HG03039 (cell line): ENCODE data around the gene KAZN.

ENCODE experiments used
- ATAC-seq: cut with Tn5 transposase; IDR thresholded peaks from one replicate; pipeline ENCODE4 v1.9.1; 2021; ENCODE audit warnings: mild to moderate bottlenecking, moderate library complexity; ENCODE audit not compliant: unreplicated experiment

Gene KAZN

GRCh38 chr1:15064217-15064929 lies 465.9 kb downstream of the KAZN start:
- no peak for ATAC-seq

DNA sequence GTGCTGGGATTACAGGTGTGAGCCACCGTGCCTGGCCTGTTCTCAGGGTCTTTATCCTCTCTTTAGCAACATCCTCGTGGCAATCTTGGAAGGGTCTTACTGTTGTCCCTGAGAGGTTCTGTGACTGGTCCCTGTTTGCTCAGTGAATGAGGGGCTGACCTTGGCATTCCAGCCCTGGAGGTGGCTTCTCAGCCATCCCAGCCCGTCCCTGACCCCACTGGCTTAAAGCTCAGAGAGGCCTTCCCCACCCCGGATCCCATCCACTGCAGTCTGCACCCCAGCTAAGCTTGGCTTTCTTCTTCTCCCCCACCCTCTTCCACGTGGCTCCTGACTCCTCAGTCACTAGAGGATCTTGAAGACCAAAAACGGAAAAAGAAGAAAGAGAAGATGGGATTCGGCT lies 466.8 kb downstream of the KAZN start:
- ATAC-seq, result no peak

DNA sequence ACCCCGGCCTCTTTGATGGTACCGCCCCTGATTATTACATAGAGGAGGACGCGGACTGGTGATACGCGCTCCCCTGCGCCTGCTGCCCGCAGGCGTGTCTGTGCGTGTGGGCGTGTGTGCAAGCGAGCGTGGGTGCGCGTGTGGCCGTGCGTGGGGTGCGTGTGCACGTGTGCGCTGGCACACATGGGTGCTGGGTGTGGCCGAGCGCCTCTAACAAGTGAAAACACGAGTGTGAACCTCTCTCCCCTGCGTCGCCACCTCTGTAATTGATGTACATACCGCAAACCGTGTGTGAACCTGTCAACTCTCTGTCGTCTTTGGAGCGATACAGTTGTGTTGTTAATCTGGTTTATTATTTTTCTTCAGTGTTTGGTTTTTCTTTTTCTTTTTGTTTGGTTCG lies 467.3 kb downstream of the KAZN start:
- no peak for ATAC-seq

GRCh38 chr1:15066191-15066590 lies 467.7 kb downstream of the KAZN start:
- ATAC-seq, result no peak

GRCh38 chr1:15067148-15067547 lies 468.7 kb downstream of the KAZN start:
- ATAC-seq, result no peak

DNA sequence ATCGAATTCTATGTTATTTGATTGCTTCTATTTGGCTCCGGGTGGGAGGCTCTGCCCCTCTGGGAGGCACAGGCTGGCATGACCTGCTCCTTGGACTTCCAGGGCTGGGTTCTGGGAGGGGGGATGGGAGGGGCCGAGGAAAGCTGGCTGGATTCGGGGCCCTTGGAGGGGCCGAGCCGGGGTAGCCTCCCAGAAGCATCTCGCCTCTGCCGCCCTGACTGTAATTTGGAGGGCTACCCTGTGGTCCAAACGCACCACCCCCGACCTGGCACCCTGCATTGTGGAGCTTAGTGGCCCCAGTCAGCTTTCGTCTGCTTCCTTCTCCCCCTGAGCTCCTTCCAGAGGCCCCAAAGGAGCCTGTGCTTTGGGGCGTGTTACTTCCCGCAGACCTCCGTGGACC lies 469.7 kb downstream of the KAZN start:
- no peak for ATAC-seq

GRCh38 chr1:15068997-15069396 lies 470.5 kb downstream of the KAZN start:
- ATAC-seq, result no peak

DNA sequence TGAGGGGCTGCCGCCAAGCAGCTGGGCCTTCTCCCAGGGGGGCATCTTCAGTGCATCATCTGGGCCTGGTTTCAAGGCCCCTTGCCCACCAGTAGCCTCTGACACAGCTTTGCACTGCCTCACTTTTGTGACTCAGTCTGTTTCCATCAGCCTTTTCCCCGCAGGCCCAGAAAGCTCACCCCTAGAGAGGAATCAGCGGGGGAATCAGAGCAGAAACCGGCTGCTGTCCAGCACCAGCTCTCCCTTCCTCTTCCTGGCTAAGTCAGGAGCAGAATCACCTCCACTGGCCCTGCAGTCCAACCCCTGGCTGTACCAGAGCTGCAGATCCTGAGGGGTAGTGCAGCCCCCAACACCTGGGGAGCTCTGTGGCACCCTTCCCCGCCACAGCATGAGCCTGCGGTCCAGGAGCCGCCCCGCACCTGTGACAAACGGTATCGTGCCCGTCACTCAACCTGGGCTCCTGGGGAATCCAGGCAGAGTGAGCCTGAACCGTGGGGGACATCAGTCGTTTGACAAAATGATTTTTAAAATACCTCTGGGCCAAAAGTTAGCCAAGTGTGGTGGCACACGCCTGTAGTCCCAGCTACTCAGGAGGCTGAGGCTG lies 471.8 kb downstream of the KAZN start:
- no peak for ATAC-seq

- no peak for ATAC-seq
These were observed 473.5 kb downstream of the KAZN start for GRCh38 chr1:15071936-15072335.

- no peak for ATAC-seq
These were observed 475.4 kb downstream of the KAZN start for GRCh38 chr1:15073799-15074308.

- ATAC-seq, result no peak
These were observed 476.7 kb downstream of the KAZN start for GRCh38 chr1:15075175-15075574.

DNA sequence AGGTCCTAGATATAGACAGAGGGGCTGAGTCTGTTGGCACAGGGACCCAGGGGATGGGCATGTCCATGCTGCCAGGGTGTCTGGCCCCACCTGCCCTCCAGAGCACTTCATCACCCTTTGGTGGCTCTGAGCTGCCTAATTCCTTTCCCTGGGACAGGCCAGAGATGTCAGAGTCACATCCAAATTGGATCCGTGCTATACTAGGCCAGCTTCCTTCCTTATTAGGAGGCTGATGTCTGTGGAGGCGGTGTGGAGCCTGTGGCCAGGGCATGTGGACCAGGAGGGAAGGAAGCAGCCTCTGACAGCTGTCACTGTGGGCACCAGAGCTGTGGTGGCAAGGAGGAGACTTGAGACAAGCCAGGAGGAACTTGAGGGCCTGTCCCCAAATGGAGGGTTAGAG lies 477.3 kb downstream of the KAZN start:
- ATAC-seq, result no peak

- ATAC-seq, result no peak
These were observed 478.3 kb downstream of the KAZN start for GRCh38 chr1:15076807-15077206.

DNA sequence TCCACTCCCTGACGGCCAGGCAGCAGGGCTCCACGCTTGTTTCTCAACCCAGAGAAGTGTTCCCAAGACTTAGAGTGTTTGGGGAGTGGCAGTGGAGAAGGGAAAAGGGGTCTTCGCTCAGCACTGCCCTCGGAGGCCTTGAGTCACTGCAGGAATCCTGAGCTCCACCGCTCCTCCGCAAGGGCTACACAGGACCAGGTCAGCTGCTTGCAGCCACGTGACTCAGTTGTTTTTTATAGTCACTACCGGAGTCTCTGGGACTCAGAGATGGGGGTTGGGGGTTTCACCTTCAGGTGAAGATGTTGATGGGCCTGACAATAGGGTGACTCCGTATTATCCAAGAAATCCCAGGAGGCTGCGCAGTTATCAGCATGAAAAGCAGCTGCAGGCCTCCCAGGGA lies 478.9 kb downstream of the KAZN start:
- no peak for ATAC-seq

DNA sequence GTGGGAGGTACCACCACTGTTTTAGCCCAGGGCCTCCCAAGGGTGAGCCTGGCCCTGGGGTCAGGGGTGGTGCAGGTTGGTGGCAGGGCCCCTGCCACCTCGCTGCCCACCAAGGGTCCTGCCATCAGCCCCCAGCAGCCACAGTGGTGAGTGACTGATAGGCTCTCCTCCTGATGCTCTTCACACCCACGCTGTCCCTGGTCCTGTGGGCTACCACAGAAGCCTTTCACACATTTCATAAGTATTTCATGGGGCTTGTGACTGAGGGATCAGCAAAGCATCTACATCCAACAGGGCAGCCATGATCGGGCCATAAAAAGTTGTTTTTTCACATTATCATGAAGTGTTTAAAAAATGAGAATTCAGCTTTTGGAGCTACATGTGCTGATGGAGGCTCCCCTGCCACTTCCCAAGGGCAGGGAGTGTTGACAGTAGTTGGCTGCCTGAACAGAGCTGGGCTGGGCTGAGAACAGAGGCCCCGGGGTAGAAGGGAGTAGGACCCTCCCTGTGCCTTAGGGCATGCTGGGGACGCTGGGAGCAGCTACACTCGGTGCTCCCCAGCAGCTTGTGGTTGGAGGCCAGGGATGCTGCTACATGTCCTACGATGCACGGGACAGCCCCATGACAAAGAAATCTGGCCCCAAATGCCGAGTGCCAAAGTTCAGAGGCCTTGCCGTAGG lies 482.0 kb downstream of the KAZN start:
- no peak for ATAC-seq

DNA sequence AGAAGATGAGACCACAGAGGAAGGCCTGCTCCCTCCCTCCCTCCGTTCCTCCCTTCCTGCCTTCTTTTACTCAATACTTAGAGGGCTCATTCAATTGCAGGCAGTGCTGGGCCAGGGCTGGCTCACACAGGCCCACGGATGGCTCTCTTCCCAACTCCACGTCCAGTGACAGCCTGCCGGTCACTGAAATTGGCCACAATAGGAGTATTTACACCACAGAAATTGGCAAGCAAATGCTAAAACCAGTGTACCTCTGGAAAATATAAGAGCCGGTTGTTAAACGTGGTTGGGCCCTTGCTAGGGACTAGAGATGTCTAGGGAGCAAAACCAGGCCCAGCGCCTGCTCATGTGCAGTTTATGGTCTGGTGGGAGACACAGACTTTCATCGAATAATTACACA lies 482.6 kb downstream of the KAZN start:
- ATAC-seq, result no peak

- no peak for ATAC-seq
These were observed 485.1 kb downstream of the KAZN start for GRCh38 chr1:15083578-15083977.

DNA sequence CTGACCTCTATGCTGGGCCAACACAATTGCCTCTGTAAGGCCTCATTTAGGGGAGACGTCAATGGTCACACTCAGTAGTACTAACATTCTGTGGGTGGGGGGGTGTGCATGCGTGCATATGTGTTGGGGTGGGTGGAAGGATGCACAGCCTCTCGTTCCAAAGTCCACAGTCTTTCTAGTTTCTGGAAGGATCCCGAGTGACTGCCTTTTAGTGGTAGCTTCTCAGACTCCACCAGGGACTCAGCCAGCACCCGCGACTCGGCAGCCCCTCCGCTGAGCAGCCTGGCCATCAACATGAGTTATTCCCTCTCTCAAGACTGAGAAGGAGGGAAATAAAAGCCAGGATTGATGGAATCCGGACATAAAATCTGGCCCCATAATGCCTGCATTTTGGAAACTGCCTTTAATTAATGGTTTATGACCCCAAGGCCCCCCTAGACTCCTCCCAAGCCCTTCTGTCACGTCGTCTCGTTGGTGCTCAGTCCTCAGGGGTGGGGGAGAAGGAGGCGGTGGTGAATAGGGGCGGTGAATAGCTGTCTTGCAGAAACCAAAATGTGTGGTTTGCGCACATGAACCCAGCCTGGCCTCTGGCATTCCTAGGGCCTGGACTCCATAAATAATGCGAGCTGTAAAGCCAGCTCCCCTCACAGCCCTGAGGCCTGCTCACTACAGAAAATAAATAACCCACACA lies 489.9 kb downstream of the KAZN start:
- no peak for ATAC-seq

- no peak for ATAC-seq
These were observed 490.9 kb downstream of the KAZN start for GRCh38 chr1:15089258-15089992.

DNA sequence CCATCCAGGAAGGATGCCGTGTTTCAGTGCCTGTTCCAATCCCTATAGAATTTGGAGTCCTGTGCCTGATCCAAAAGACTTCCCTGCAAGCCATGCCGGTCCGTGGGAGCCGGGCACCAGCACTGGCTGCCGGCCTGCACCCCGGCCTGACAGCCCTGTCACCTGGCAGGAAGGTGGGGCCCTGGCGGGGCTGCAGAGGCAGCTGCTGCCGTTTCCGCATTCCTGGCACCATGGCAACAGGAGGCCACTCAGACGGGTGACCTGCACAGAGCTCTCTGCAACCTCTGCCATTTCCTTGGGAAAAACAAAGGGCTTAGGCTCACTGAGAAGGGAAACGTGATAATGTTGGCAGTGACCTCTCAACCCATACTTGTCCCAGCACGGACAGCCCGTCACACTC lies 491.9 kb downstream of the KAZN start:
- ATAC-seq, result no peak

GRCh38 chr1:15094056-15094455 lies 495.6 kb downstream of the KAZN start:
- no peak for ATAC-seq
